Panc1 (cell line): Measurements from ENCODE around the gene NUTM2D.
A peak's percentile ranks its signal among the peaks of the same experiment; 100 is the strongest.
"Not testable (repeated sequence)": the region's sequence is repeated elsewhere in the genome, so short reads cannot be mapped to it uniquely, and the experiment has no call there.

Source experiments
- CTCF ChIP-seq: fragments of 450-650 bp; IDR thresholded peaks from 2 replicates; pipeline ENCODE4 v1.5.1; 2017; ENCODE audit warnings: mild to moderate bottlenecking
- POLR2AphosphoS5 ChIP-seq: IDR thresholded peaks from 2 replicates; pipeline ENCODE4 v1.6.1; 2012; ENCODE audit warnings: mild to moderate bottlenecking, low read depth, low read length, moderate library complexity
- REST ChIP-seq, 2 experiments: IDR thresholded peaks; 2 replicates each; pipeline ENCODE4 v1.6.1; 2011 to 2012; ENCODE audit warnings: low read depth in 2 of 2, control low read depth in 1 of 2, low read length in 1 of 2, mild to moderate bottlenecking in 1 of 2, moderate library complexity in 1 of 2; ENCODE audit not compliant: insufficient read depth in 1 of 2
- SIN3A ChIP-seq: IDR thresholded peaks from 2 replicates; pipeline ENCODE4 v1.6.1; 2012; ENCODE audit warnings: low read depth, mild to moderate bottlenecking, low read length, moderate library complexity, borderline replicate concordance; ENCODE audit not compliant: insufficient read depth
- TCF7L2 ChIP-seq: IDR thresholded peaks from 2 replicates; pipeline ENCODE4 v1.6.1; 2011; ENCODE audit warnings: mild to moderate bottlenecking, low read depth, low read length, inconsistent platforms

GRCh38 chr10:87342711-87343258 is 14.8 kb upstream of the NUTM2D start:
- peak; percentile 77 for TF ChIP-seq CTCF
- peak; percentile 45; the same call in 1 of the 2 replicates for TF ChIP-seq TCF7L2
- not testable (repeated sequence) for TF ChIP-seq POLR2AphosphoS5; REST (IDR thresholded peaks at IDR 0.05; ENCODE audit: insufficient read depth in 1 of 2, low read depth in 2 of 2, low read length in 1 of 2); SIN3A
